ENCODE measurements around the gene CAND1. TPM values are rescaled to one million over a fixed set of nuclear protein-coding genes. Genes with fewer than 3 reads are reported as not detected.

The CAND1 gene
- 92.4 and 135 TPM in 2 replicates for total RNA-seq (2014; rRNA removed; shearing (Covaris generic); ENCODE audit: low replicate concordance)

- in situ Hi-C loops (cut with HindIII; ENCODE audit: low pct_unique_long_range_greater_than_20kb, low sequenced_read_pairs): no loop called here
- DNase-seq (ENCODE audit: low read depth): peak; percentile 100
Measured at GRCh38 chr12:67268896-67269632, at the start of gene CAND1. Gene CAND1, plus strand, starts transcription at chr12:67269358. Its CDS starts 360 bp downstream, at chr12:67269718.

- DNase-seq (ENCODE audit: low read depth): no peak
- in situ Hi-C loops (cut with HindIII; ENCODE audit: low pct_unique_long_range_greater_than_20kb, low sequenced_read_pairs): no loop called here
Measured at GRCh38 chr12:67220065-67220464, 49.1 kb upstream of the CAND1 start.

- in situ Hi-C loops (cut with HindIII; ENCODE audit: low pct_unique_long_range_greater_than_20kb, low sequenced_read_pairs): no loop called here
Measured at GRCh38 chr12:67222302-67222701, 46.9 kb upstream of the CAND1 start.

GRCh38 chr12:67223225-67223624 is 45.9 kb upstream of the CAND1 start:
- DNase-seq (ENCODE audit: low read depth): no peak
- in situ Hi-C loops (cut with HindIII; ENCODE audit: low pct_unique_long_range_greater_than_20kb, low sequenced_read_pairs): no loop called here

More at GRCh38 chr12:67222302-67222701, 46.9 kb upstream of the CAND1 start:
- peak; percentile 37 for DNase-seq (ENCODE audit: low read depth)

- in situ Hi-C loops (cut with HindIII; ENCODE audit: low pct_unique_long_range_greater_than_20kb, low sequenced_read_pairs): no loop called here
- DNase-seq (ENCODE audit: low read depth): no peak
Measured at GRCh38 chr12:67237231-67237630, 31.9 kb upstream of the CAND1 start.

- in situ Hi-C loops (cut with HindIII; ENCODE audit: low pct_unique_long_range_greater_than_20kb, low sequenced_read_pairs): no loop called here
- DNase-seq (ENCODE audit: low read depth): no peak
Measured at GRCh38 chr12:67239061-67239460, 30.1 kb upstream of the CAND1 start.

GRCh38 chr12:67241482-67241881 is 27.7 kb upstream of the CAND1 start:
- in situ Hi-C loops (cut with HindIII; ENCODE audit: low pct_unique_long_range_greater_than_20kb, low sequenced_read_pairs): no loop called here
- DNase-seq (ENCODE audit: low read depth): no peak

GRCh38 chr12:67243260-67243659 is 25.9 kb upstream of the CAND1 start:
- no peak for DNase-seq (ENCODE audit: low read depth)
- in situ Hi-C loops (cut with HindIII; ENCODE audit: low pct_unique_long_range_greater_than_20kb, low sequenced_read_pairs): no loop called here

GRCh38 chr12:67245571-67245970 is 23.6 kb upstream of the CAND1 start:
- no peak for DNase-seq (ENCODE audit: low read depth)
- in situ Hi-C loops (cut with HindIII; ENCODE audit: low pct_unique_long_range_greater_than_20kb, low sequenced_read_pairs): no loop called here

- in situ Hi-C loops (cut with HindIII; ENCODE audit: low pct_unique_long_range_greater_than_20kb, low sequenced_read_pairs): no loop called here
- no peak for DNase-seq (ENCODE audit: low read depth)
Measured at GRCh38 chr12:67251012-67251411, 18.1 kb upstream of the CAND1 start.

- no peak for DNase-seq (ENCODE audit: low read depth)
- in situ Hi-C loops (cut with HindIII; ENCODE audit: low pct_unique_long_range_greater_than_20kb, low sequenced_read_pairs): no loop called here
Measured at GRCh38 chr12:67254372-67255026, 14.7 kb upstream of the CAND1 start.

GRCh38 chr12:67256649-67257048 is 12.5 kb upstream of the CAND1 start:
- in situ Hi-C loops (cut with HindIII; ENCODE audit: low pct_unique_long_range_greater_than_20kb, low sequenced_read_pairs): no loop called here
- no peak for DNase-seq (ENCODE audit: low read depth)

GRCh38 chr12:67263471-67263870 is 5.7 kb upstream of the CAND1 start:
- DNase-seq (ENCODE audit: low read depth): no peak
- in situ Hi-C loops (cut with HindIII; ENCODE audit: low pct_unique_long_range_greater_than_20kb, low sequenced_read_pairs): no loop called here

- in situ Hi-C loops (cut with HindIII; ENCODE audit: low pct_unique_long_range_greater_than_20kb, low sequenced_read_pairs): no loop called here
- peak; percentile 100 for DNase-seq (ENCODE audit: low read depth)
Measured at GRCh38 chr12:67268335-67268895, 743 bp upstream of the CAND1 start.

- in situ Hi-C loops (cut with HindIII; ENCODE audit: low pct_unique_long_range_greater_than_20kb, low sequenced_read_pairs): no loop called here
- peak; percentile 67 for DNase-seq (ENCODE audit: low read depth)
Measured at GRCh38 chr12:67269633-67270573, 745 bp downstream of the CAND1 start.

GRCh38 chr12:67270622-67271021 is 1.5 kb downstream of the CAND1 start:
- DNase-seq (ENCODE audit: low read depth): no peak
- in situ Hi-C loops (cut with HindIII; ENCODE audit: low pct_unique_long_range_greater_than_20kb, low sequenced_read_pairs): no loop called here

- no peak for DNase-seq (ENCODE audit: low read depth)
- in situ Hi-C loops (cut with HindIII; ENCODE audit: low pct_unique_long_range_greater_than_20kb, low sequenced_read_pairs): no loop called here
Measured at GRCh38 chr12:67271976-67272375, 2.8 kb downstream of the CAND1 start.

GRCh38 chr12:67274186-67274585 is 5.0 kb downstream of the CAND1 start:
- in situ Hi-C loops (cut with HindIII; ENCODE audit: low pct_unique_long_range_greater_than_20kb, low sequenced_read_pairs): no loop called here
- DNase-seq (ENCODE audit: low read depth): no peak

Data from Caki2 (cell line).